RPMI7951 (cell line): ENCODE data around the gene CACNA1C. TPM values are rescaled to one million over a fixed set of nuclear protein-coding genes. Genes with fewer than 3 reads are reported as not detected.
A peak's percentile ranks its signal among the peaks of the same experiment; 100 is the strongest.

Source experiments
- DNase-seq: peaks from one replicate; pipeline ENCODE4 v3.0.0-alpha.2; 2012; ENCODE audit warnings: low read depth
- total RNA-seq: library from RNA; depleted of rRNA; stranded (reverse); fragments of >200 nt; shearing (Covaris generic); gene quantifications from 2 replicates; pipeline ENCODE4 v1.2.3, GENCODE V29; 2014

CACNA1C gene
- total RNA-seq, 1 experiment from 2014 or later, result 1.6 TPM

DNA sequence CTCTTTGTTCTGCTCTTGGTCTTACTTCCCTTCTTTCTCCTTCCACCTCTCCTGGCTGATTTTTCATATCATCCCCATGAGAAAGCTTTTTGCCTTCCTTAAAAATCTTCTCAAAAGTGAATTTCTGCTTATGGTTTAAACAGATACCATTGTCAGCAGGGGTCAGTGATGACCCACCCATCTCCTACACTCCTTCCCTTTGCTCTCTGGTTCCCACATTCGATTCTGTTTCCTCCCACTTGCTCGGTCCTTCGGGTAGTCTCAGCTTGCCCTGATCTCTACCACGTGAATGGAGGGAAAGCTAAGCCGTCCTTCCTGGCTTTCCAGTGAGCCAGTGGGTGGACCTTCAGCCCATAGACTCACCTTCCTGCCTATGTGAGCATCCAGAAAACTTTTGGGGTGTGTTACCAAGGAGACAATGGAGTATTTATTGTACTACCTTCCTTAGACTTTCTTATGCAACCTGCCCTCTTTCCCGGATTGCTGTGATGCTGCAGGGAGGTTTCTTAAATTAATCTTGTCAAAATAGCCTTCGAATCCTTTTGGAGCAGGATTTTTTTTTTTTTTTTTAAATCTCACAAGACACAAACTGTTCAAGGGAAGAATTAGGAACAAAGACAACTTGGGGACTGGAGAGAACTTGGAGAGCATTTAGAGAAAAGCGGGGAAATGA lies 306.3 kb downstream of the CACNA1C start:
- no peak for DNase-seq

DNA sequence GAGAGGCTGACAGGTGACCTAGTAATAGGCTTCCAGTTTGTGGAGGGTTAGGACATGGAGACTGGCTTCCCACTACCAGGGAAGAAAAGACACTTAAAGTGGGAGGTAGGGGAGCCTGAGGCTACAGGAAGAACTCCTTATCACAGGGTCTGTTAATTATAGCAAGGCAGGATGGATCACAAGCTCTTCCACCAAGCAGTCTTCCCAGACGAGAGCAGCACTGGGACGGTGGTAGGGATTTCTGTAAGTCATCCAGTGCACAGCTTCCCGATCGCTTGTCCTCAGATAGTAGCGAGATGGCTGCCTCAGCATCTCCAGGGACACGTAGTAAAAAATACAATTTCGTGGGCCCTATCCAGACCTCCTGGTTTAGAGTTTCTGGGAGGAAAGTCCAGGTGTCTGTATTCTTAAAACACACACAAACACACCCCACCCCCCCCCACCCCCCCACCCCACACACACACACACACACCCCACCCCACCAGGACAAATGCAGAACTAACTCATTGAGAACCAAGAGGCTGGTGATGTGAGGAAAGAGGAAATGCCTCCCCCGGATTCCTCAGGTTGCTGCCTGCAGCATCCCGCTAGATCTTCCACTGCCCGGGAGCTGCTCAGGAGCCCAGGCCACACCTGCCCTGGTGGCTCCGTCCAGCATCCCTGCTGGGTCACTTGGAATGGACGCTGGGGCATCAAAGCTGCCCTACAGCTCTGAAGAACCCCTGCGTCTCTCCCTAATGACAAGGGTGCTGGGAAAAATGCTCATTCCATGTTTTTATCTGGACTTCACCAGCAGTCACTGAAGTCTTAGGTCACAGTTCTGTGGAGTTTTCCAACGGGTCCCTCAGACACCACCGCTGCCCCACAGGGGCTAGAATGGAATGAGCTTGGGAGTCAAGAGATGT lies 307.2 kb downstream of the CACNA1C start:
- no peak for DNase-seq

DNA sequence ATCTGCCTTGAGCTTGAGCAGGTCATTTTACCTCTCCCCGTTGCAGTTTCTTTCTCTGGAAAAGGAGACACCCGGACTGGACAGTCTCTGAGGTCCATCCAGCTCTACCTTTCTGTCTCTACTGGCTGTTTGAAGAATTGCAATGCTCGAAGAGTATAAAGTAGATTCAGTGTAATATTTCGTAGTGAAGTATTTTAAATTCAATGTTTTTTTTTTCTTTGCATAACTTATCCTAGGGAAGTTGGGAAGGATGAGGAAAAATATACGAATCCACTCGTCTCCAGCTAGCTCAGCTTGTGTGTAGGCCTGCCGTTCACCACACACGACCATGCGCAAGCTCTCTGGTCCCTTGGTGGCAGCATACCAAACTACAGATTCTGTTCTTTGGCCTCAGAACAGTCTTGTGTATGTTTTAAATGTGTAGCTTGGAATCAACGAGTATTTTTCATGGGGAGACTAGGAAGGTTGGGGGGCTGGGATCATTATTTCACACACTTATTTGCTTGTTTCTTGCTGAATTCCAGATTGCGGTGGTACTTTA lies 307.9 kb downstream of the CACNA1C start:
- no peak for DNase-seq

DNA sequence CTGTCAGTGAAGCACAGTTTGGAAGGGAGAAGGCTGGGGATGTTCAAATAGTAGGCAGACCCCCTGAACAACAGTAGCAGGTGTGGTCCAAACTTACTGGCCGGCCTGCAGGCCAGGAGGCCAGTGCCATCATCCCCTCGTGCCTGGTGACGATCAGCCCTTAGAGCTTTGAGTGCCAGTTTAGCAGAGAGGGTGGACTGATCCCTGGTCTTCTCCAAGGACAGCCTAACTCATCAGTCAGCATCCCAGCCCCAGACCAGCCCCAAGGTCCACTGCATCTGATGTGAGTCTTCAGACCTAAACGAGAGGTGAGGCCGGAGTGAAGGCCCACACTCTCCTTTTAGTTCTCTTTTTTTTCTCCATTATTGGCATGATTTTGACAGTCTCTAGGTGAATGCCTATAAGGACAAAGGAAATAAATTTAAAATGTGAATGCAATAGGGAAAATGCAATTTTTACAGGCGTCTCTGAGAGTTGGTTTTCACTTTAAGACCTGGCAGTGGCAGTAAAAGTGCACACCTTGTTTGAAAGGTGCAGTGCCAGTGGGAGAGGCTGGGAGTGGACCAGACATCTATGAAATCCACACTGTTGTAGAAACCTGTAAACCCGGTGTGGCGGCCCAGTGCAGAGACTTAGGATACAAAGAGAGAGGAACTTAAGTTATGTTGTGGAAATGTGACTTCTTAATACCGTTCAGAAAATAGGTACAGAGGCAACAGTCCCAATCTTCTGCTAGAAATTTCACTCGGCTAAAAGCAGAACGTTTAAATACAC lies 311.2 kb downstream of the CACNA1C start:
- no peak for DNase-seq

DNA sequence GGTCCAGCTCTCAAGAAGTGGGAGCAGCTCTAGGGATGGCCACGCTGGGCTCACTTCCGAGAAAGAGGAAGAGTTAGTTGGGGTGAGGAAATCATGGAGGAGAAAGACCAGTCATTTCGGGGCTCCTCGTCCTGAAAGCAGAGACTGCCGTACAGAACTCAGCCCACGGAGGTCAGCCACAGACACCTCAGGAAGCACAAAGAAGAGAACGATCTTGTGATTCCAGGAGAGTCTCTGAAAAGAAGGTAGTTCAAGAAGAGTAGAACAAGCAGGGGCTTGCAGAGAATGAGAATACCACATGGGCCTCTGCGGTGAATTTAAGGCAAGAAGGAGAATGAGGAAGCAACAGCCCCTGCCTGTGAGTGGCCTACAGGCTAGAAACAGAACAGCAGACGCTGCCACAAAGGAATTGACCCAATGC lies 311.9 kb downstream of the CACNA1C start:
- DNase-seq, result no peak

DNA sequence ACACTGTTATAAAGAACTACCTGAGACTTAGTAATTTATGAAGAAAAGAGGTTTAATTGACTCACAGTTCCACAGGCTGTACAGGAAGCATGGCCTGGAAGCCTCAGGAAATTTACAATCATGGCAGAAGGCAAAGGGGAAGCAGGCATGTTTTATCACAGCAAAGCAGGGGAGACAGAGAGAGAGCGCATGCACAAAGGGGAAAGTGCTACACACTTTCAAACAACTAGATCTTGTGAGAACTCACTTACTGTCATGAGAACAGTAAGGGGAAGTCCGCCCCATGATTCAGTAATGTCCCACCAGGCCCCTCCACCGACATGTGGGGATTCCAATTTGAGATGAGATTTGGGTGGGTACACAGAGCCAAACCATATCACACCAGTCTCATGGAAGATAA lies 313.9 kb downstream of the CACNA1C start:
- no peak for DNase-seq

DNA sequence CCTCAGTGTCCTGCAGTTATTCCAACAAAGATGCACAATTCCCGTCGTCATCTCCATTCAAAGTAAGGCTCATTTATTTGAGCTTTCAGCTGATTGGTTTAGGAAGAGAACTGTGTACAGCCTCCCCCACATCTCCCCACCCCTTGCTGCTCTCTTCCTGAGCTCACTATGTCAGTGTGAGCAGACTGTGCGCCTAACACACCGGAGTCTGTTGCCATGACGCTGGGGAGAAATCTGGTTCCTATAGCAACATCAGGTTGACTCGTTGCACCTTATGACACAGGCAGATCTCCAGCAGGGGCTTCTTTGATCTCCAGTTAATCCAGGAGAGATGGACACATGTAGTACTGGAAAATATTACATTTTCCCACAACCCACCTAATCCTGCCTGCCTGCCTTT lies 319.4 kb downstream of the CACNA1C start:
- no peak for DNase-seq

DNA sequence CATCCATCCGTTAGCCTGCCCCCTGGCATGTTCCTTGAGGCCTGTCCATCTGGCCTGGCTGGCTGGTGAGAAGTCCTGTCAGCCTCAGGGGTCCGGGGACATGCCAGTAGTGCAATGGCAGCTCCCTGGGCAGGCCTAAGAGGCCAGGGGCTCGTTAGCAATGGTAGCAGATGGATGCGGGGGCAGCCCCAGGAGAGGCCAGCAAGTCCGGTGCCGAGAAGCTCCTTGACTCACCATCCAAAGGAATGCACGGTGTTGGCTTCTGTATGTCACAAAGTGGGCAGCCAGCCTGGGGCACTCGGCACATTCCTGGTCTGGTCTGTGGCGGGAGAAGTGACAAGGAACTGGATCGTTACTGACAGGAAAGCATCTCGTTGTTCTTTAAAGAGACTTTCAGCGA lies 319.9 kb downstream of the CACNA1C start:
- DNase-seq, result peak; percentile 84

DNA sequence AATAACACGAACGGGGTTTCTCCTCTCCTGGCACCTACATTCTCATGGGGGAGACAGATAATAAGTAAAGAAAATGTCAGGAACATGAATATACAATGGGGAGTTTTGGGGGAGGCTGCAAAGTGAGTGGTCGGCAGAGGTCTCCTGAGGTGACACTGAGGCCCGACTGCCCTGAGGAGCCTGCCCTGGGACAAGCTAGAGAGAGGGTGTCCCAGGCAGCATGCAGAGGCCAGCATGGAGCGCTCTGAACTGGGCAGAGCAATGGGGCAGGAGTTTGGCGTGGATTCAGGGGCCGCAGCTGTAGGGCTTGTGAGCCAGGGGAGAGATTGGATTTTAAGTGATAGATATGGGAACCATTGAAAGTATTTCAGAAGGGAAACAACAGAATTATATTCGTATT lies 320.5 kb downstream of the CACNA1C start:
- no peak for DNase-seq

DNA sequence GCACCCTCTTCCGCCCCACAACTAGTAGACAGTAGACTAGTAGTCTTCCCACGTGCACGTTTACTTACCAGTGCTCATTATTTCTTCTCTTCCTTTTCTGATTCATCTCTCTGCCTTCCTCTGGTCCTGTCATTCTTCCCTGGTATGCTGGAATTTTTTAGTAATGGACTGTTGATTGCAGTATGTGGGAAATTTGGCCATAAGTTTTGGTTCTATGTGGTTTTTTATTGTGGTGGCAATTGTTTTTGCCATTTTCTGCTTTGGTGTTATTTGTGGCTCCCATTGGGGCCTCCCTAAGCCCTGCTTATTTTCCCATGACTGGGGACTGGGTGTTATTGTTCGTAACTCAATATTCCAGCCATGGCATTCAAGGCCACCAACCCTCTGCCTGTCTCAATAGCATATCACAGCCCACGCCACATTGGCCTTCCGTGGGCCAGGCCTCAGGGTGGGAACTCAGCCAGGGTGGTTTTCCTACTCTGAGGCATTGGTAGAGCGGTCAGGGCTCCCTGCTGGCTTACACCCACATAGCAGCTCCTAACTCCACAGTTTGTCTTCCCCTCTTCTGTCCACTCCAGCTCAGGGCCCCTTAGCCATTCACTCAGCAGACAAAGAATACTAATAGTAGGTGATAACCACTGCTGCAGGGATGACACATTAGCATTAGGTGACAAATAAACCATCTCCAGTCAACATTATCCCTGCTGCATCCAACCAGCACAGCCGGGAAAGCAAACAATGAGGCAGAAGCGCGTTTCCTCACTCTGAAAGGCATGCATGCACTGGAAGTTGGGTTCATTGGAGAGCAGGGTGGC lies 321.5 kb downstream of the CACNA1C start:
- peak; percentile 52 for DNase-seq

DNA sequence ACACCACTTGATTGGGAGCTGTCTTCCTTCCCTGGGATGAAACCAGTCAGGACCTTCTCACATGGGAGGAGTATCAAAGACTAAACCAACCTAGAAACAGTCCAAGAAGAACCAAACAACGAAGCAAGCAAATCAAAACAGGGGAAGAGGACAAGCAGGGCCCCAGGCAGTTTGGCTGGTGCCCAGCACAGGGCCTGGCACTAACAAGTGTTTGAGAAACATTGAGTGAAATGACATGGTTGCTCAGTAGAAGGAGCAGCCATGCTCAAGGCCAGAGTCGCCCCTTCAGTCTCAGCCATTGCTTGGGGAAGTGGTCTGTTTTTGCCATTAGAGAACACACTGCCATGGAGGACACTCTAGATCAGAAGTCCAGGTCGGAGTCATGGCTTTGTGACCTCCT lies 323.1 kb downstream of the CACNA1C start:
- DNase-seq, result no peak

DNA sequence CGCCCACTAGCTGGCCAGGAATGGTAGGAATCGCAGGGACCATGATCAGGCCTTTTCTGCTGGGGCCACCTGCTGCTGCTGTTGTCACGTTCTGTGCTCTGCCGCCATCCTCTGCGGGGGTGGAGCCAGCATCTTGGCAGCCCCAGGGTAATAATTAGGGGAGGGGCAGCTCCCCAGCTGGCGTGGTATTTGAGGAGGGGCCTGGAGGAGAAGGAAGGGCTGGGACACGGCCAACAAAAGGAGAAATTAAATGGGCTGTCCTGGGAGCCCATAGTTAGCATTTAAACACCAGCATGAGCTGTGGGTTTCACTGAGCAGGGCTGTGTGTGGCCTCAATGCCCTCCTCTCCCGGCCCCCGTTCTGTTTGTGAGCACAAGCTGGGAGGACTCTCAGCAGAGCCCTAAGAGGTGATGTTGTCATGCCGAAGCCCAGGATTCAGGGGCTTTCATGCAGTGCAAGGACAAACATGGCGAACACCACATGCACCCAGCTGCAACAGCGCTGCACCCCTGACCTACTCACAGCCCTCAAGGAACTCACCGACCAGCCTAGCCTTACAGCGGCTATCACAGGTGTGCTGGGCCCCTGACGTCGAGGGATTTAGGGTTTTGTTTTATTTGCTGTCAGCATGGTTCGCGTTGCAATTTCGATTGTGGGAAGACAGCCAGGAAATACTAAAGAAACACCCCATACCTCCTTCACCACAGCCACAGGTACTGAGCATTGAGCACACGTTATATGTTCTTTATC lies 324.3 kb downstream of the CACNA1C start:
- DNase-seq, result no peak

DNA sequence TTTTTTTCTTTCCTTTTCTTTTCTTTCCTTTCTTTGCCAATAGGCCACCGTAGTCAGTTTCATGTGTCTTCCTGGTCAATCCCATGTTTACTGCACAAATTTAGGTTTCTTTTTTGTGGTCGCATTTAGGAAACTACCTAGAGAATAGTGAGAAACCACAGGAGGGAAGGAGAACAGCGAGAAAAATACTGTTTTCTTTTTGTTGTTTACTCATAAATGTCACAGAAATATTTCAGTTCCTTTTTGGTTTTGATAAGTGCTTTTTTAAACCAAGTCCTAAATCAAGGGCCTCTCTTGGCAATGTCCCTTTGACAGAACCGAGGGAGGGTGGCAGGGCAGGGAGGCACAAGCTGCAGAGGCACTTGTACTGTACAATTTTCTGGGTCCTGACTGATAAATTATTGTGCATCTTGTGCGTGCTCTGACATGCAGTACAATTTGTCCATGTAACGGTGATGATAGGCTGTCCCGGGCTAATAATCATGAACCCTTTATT lies 326.1 kb downstream of the CACNA1C start:
- no peak for DNase-seq

DNA sequence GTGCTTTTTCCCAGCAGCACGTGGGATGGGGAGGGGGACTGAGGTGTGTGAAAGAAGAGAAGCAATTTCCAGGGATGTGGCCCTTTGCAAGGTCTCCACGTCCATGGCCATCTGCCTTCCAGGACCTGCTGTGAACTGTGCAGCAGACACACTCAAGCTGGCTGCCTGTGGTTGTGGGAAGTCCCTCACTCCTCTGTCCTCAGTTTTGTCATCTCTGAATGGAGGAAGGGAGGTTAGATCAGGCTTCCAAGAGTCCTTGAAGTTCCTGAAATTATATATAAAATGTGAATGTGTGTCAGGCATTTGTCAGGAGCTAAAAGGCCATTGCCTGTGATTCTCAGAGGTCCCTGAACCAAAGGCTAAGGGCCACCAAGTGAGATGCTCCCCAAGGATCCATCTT lies 328.2 kb downstream of the CACNA1C start:
- DNase-seq, result no peak

DNA sequence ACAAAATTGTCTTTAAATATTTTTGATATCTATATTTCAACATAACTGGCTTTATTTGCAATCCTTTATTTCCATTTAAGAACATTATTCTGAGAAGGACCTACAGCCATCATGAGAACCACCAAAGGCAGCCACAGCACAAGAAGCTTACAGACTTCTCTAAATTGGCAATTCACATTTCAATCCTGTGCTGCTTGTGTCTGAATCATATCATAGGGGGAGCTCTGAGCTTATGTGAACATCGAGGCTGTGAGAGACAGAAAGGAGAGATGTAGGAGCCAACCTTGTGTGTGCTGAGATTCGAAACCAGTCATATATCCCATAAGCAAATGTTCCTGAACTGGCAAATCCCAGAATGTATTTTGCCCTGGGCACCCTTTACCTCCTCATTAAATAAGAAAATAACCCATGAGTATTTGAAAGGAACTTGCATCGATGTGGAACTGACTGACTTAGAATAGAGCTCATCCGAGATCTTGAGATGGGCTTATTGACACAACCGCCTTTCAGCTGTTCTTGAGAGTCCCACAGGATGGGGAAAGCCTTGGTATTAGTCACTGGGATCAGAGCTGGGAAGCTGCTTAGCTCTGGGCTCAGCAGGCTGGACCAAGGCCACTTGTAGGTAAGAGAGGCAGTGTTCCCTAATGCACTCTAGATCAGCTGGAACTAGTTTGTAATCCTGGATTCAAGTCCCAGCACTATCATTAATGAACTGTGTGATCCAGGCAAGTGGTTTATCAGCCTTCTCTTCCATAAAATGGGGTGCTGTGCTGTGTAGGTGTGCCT lies 329.8 kb downstream of the CACNA1C start:
- no peak for DNase-seq

DNA sequence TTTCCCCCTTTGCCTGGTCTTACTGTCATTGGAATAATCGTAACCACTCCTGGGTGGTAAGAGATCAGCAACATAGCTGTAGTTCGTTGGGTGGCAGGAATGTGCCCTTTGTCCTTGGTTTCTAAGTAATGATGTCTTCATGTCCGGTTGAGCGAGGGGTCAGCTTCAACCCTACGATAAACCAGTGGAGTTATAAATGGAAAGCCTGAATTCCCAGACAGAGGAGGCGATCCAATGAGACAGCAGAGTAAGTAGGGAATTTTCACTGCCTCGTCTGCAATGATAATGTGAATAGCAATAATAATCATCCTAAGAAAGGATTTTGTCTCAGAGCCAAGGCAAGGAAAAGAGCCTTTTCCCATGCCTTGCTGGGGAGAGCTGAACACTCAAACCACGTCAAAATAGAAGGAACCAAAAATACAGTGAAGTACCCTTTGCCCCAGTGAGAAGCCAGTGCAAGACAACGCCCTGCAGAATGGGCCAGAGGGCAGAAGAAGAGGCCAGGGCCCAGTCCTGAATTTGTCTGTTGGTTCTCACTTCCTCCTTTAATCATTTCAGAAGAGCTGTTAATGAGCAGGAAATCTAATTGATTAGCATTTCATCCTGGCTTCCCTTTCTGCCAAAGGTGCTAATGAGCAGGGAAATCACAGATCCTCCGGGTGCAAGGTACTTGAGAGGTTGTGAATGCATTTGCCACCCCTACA lies 330.7 kb downstream of the CACNA1C start:
- no peak for DNase-seq

DNA sequence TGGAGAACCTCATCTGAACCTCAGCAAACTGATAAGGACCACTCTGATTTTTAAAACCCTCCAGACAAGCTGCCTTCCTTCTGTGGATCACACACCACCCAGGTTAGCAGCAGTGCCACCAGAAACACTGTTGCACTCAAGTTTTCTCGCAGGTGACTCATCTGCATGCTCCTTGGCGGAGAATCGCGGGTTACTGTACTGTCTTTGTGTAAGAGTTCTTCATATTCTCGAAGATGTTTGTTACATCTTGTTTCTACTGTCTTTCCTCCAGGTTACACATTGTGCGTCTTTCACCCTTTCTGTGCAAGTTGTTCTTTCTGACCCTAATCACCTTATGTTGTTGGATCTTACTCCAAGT lies 331.2 kb downstream of the CACNA1C start:
- DNase-seq, result no peak

DNA sequence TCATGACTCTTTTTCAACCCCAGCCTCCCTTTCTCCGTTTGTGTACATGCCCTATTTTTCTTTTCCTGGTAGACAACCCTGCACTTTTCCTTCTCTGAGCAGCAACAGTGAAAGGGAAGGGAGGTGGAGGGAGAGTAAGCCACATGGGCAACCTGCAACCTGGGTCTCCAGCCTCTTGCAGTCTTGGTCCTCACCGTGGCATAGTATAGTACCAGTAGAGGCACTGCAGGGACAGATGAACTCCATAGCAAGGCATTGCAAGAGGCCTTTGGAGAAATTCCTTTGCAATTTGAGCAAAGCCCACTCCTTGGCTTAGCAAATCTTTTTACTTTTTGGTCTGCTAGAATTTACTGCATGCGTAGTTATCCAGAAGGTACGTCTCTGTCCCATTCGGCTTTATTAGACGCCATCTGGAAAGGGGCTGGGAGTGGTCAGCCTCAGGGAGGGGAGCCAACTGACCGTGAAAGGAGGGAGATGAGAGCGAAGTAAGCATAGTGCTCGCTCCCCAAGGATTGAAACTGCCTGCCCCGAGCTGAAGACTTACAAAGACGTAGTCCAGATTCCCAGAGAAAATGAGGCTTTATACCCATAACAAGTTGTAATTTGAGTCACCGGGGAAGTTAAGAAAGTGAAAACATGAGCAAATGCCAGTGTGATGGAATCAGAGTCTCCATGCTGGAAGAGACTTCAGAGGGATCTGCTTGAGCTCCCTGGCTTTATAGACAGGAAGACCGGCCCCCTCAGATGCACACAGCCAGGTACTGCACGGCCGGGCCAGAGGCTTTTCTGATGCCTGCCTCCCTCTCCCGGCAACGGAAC lies 332.0 kb downstream of the CACNA1C start:
- DNase-seq, result peak; percentile 25
